HG03432 (cell line): ENCODE measurements around the gene MTG2.

ENCODE experiments used
- ATAC-seq: cut with Tn5 transposase; IDR thresholded peaks from one replicate; pipeline ENCODE4 v1.9.1; 2021; ENCODE audit warnings: mild to moderate bottlenecking, moderate library complexity; ENCODE audit not compliant: unreplicated experiment

MTG2 gene

DNA sequence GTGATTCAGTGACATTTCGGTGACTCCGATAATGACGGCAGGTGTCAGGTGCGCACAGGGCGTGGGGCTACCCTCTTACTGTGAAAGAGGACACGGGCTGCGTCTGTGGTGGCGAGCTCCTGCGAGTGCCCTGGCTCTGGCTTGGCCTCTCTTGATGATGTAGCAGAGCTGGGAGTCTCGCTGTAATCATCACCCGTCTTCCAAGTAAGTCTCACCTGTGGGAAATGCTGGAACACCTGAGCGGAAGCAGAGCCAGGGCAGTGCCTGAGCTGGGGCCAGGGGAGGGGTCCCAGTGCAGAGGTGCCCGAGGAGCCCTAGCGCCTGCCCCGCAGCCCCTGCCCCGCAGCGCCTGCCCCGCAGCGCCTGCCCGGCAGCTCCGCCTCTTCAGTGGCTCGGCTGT is 60.3 kb downstream of the MTG2 start:
- no peak for ATAC-seq

GRCh38 chr20:62243906-62244515 is 61.2 kb downstream of the MTG2 start:
- no peak for ATAC-seq

DNA sequence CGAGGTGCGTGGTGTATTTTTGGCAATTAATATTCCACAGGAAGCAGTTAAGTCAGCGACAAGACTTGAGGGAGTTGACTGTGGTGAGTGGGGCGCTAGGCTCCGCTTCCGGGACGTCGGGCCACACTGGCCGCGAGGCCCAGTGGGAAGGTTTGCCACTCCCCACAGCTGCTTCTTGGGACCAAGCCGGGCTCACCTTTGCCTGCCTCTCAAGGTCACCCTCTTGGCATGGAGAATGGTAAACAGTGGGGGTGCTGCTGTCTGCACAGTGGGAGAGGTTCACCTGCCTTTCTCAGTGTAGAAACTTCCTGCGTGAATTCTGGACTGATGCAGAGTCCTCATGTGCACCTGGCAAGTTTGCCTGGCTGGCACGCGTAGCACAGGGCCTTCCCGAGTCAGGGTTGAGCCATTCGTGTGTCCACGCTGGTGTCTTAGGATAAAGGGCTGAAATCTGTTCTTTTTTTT is 61.8 kb downstream of the MTG2 start:
- ATAC-seq = no peak

GRCh38 chr20:62245911-62246280 is 63.1 kb downstream of the MTG2 start:
- no peak for ATAC-seq

DNA sequence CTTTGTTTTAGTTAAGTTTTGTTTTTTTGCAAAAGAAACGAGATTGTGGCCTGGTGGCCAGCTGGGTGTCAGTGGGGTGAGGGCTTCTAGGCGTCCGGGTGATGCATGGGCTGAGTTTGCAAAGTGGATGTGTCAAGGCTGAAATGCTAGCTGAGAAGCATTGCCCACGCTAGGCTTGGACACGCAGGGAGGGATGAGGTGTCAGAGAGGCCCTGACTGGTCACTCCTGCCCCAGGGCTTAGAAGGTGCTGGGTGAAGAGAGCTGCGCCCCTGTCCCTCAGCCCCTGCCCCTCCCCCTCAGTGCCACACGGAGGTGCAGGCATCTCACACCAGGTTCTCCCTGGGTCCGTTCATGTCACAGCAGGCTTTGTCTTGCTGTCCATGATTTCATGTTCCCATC is 63.6 kb downstream of the MTG2 start:
- ATAC-seq = no peak

DNA sequence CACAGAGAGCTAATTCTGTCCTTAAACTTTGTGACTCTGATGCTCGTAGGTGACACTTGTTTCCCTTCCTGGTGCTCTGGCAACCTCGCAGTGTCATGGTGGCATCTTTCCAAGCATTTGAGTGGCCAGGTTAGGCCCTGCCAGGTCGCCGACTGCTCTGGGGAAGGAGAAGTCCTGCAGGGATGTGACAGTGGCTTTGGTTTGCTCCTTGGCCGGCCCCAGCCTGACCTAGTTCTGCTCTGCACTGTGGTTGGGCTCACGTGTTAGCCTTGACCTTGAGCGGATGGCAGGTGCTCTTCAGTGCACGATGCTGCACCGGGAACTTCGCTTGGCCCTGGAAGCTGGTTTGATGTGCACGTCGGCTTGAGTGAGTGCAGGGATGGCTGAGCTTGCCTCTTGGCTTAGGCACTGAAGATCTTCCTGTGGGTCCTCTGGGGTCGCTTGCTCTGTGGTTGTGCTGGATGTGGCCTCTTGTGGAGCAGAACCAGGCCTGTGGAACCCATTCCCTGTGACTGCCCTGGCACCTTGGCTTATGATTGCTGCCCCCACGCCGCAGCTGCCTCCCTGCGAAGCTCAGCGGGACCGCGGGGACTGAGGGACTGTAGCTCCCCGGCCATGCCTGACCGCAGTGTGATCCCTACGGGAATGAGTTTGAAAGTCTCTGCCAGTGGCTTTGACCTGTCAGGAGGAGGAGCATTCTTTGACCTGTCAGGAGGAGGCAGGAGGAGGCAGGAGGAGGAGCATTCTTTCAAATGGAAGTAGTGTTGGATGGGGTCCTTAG is 64.2 kb downstream of the MTG2 start:
- ATAC-seq = no peak

DNA sequence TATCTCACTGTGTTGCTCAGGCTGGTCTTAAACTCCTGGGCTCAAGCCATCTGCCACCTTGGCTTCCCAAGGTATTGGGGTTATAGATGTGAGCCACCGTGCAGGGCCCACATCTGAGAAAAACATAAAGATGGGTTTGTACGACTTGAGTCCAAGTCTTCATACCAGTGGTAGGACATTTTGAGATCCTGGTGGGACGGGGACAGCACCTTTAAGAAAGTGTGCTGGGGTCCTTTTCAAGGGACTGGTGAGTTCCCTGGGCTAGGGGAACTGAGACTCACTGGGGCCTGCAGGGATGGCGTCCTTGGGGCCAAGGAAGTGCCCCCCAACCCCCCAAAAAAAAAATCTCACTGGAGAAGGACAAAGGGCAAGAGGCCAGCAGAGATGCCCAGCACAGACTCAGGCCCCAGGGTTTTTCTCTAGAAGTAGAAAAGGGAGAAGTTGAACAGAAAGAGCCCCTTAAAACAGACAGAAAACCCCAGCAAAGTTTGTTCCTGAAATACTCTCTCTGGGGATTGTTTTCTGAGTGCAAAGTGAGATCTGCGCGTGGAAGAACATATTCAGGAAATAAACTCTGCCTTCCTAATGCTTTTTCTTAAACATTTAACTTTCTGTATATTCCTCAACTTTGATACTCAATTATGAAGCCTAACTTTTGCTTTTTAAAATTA is 66.2 kb downstream of the MTG2 start:
- no peak for ATAC-seq

DNA sequence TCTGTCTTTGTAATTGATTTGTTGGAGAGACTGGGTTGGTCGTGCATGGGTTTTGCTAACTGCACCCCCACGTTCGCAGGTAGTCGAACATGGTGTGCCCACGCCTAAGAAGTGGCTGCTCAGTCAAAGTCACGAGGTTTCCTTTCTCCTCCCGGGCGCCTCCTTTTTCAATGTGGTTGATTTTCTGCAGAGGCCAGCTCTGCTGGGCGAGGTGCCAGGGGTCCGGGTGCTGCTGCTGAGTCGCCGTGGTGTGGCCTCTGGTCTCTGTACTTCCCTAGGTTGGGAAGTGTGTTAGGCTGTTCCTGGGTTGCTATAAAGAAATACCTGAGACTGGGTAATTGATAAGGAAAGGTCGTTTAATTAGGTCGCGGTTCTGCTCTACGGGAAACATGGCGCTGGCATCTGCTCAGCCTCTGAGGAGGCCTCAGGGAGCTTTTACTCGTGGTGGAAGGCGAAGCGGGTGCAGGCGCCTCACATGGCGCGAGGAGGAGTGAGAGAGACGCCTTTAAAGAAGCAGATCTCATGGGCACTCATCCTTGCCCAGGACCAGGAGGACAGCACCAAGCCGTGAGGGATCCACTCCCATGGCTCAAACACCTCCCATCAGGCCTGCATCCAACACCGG is 69.6 kb downstream of the MTG2 start:
- no peak for ATAC-seq
